GM13977 (cell line): ENCODE data around the gene RIMBP2.

Experiments used
- DNase-seq: peaks from one replicate; pipeline ENCODE4 v3.0.0; 2012; ENCODE audit warnings: low spot score
- CTCF ChIP-seq: IDR thresholded peaks from 2 replicates; pipeline ENCODE4 v1.5.1; 2012; ENCODE audit warnings: mild to moderate bottlenecking, control low read depth; ENCODE audit not compliant: insufficient read depth; ENCODE audit errors: extremely low read depth, missing control alignments
- in situ Hi-C: fragments of 300-500 bp; cut with MboI; formaldehyde crosslinking; loops from one replicate; pipeline ENCODE4 v1.12.0; 2022; ENCODE audit warnings: low sequenced_read_pairs, low pct_unique_long_range_greater_than_20kb, mixed read lengths, inconsistent platforms; ENCODE audit not compliant: unreplicated experiment

Gene RIMBP2

GRCh38 chr12:130482448-130482847, 233.7 kb downstream of the RIMBP2 start:
- in situ Hi-C loops: no loop called here
- no peak for DNase-seq
- no peak for TF ChIP-seq CTCF

GRCh38 chr12:130481392-130481879, 234.7 kb downstream of the RIMBP2 start:
- in situ Hi-C loops: no loop called here
- peak; percentile 79 for DNase-seq
- TF ChIP-seq CTCF: no peak

GRCh38 chr12:130480887-130481286, 235.2 kb downstream of the RIMBP2 start:
- in situ Hi-C loops: no loop called here
- peak; percentile 53 for DNase-seq
- TF ChIP-seq CTCF: no peak

GRCh38 chr12:130480231-130480630, 235.9 kb downstream of the RIMBP2 start:
- no peak for DNase-seq
- no peak for TF ChIP-seq CTCF
- in situ Hi-C loops: no loop called here

GRCh38 chr12:130479401-130480125, 236.5 kb downstream of the RIMBP2 start:
- DNase-seq: no peak
- in situ Hi-C loops: no loop called here
- no peak for TF ChIP-seq CTCF

GRCh38 chr12:130478786-130479185, 237.3 kb downstream of the RIMBP2 start:
- no peak for DNase-seq
- in situ Hi-C loops: no loop called here
- TF ChIP-seq CTCF: no peak
